ENCODE results near the gene RRAGA.

GRCh38 chr9:19074229-19074628 is 25.0 kb downstream of the RRAGA start:
- TF ChIP-seq CTCF (IDR thresholded peaks at IDR 0.05) (no peak), POLR2A (IDR thresholded peaks at IDR 0.05) (no peak), EP300 (IDR thresholded peaks at IDR 0.05) (no peak)

Data from tibial nerve (tissue), 4 donors.